HepG2 (cell line): ENCODE results near the gene TRAPPC5. TPM values are rescaled to one million over a fixed set of nuclear protein-coding genes. Genes with fewer than 3 reads are reported as not detected.

ENCODE experiments used
- ATAC-seq: fragments of 200-7000 bp; cut with Tn5 transposase; 3 replicates; pipeline ENCODE4 v1.9.1; 2020; ENCODE audit warnings: mild to moderate bottlenecking, moderate library complexity
- BruUV-seq: library from RNA; stranded (reverse); fragments of 400-500 nt; replicated peaks from 2 replicates; lab custom pipeline; 2021; lab: Mats Ljungman, UMichigan
- CTCF ChIA-PET: fragments of 300-600 bp; formaldehyde crosslinking; extraction: SDS; loops from one replicate; lab custom pipeline; 2021; ENCODE audit warnings: low total read pairs, inconsistent platforms, low intra/inter-chr PET ratio; lab: Yijun Ruan, JAX
- POLR2A ChIA-PET: fragments of 350-600 bp; sonication (Branson Sonifier 250); formaldehyde crosslinking; loops from one replicate; lab custom pipeline; 2020; ENCODE audit warnings: antibody characterized with exemption, inconsistent platforms; lab: Yijun Ruan, JAX
- DNase-seq: peaks from one replicate; pipeline ENCODE4 v3.0.0-alpha.2; 2015; ENCODE audit warnings: low spot score
- FAIRE-seq: peaks from 3 replicates; lab custom pipeline; 2011; peaks lifted over from hg19 to GRCh38; lab: Jason Lieb, UNC
- H2AFZ ChIP-seq: one replicate; pipeline ENCODE4 v1.6.1; 2011; ENCODE audit warnings: low read length, inconsistent platforms
- H3K27ac ChIP-seq: fragments of 300-600 bp; 3 replicates; pipeline ENCODE4 v1.8.0; 2011; ENCODE audit warnings: mixed run types, mild to moderate bottlenecking, mixed read lengths, low read length, inconsistent platforms; ENCODE audit not compliant: insufficient read depth; ENCODE audit errors: extremely low read length
- H3K27me3 ChIP-seq, 2 experiments: fragments of 200-600 bp in 1 of 2; 2 replicates in 1 of 2; 3 replicates in 1 of 2; pipeline versions ENCODE4 v1.6.0 to v1.8.0; 2011; ENCODE audit warnings: low read length in 2 of 2, mild to moderate bottlenecking in 2 of 2, moderate library complexity in 2 of 2, inconsistent platforms in 1 of 2; ENCODE audit not compliant: insufficient read depth in 2 of 2, control insufficient read depth in 1 of 2
- H3K36me3 ChIP-seq, 2 experiments: fragments of 200-600 bp in 1 of 2; replicated peaks in 1 of 2; 2 replicates in 1 of 2; 3 replicates in 1 of 2; pipeline versions ENCODE4 v1.5.1 to v1.8.0; 2011; ENCODE audit warnings: low read length in 2 of 2, inconsistent platforms in 1 of 2; ENCODE audit not compliant: insufficient read depth in 2 of 2, control insufficient read depth in 1 of 2
- H3K4me1 ChIP-seq: 2 replicates; pipeline ENCODE4 v1.5.1; 2012; ENCODE audit warnings: low read length, inconsistent platforms; ENCODE audit not compliant: insufficient read depth
- H3K4me2 ChIP-seq: 2 replicates; pipeline ENCODE4 v1.6.0; 2011; ENCODE audit warnings: low read depth, low read length, inconsistent platforms
- H3K4me3 ChIP-seq, 3 experiments: fragments of 200-600 bp in 1 of 3; sonication (generic), shearing (Covaris generic) in 1 of 3; replicated peaks in 1 of 3; 2 replicates each; pipeline ENCODE4 v1.5.1; 2011 to 2016; ENCODE audit warnings: low read length in 3 of 3, inconsistent platforms in 2 of 3, low read depth in 2 of 3, mild to moderate bottlenecking in 2 of 3, control low read depth in 1 of 3, mixed read lengths in 1 of 3; ENCODE audit not compliant: insufficient read depth in 1 of 3
- H3K79me2 ChIP-seq: one replicate; pipeline ENCODE4 v1.6.1; 2011; ENCODE audit warnings: low read length, inconsistent platforms; ENCODE audit not compliant: insufficient read depth
- H3K9ac ChIP-seq: 2 replicates; pipeline ENCODE4 v1.6.0; 2011; ENCODE audit warnings: mild to moderate bottlenecking, low read depth, low read length, inconsistent platforms; ENCODE audit not compliant: insufficient read depth
- H3K9me3 ChIP-seq: 2 replicates; pipeline ENCODE4 v1.5.1; 2012; ENCODE audit warnings: mild to moderate bottlenecking, low read length
- H4K20me1 ChIP-seq: 2 replicates; pipeline ENCODE4 v1.6.0; 2011; ENCODE audit warnings: inconsistent platforms, mild to moderate bottlenecking, low read length, moderate library complexity; ENCODE audit not compliant: insufficient read depth
- ATF7-NPFF ChIP-seq: sonication (generic); formaldehyde crosslinking; IDR thresholded peaks from 2 replicates; pipeline ENCODE4 v1.8.1; 2023; ENCODE audit warnings: mild to moderate bottlenecking, low read depth, missing genetic modification reagents, moderate library complexity
- CBX5 ChIP-seq: sonication (generic); formaldehyde crosslinking; IDR thresholded peaks from 2 replicates; pipeline ENCODE4 v1.4.0; 2020; ENCODE audit warnings: missing genetic modification reagents, borderline replicate concordance
- KLF11 ChIP-seq: IDR thresholded peaks from 2 replicates; pipeline ENCODE4 v1.6.1; 2016; ENCODE audit warnings: missing compliant biosample characterization
- MIXL1 ChIP-seq: IDR thresholded peaks from 2 replicates; pipeline ENCODE4 v1.6.1; 2016
- SP2 ChIP-seq: sonication (generic); formaldehyde crosslinking; IDR thresholded peaks from 2 replicates; pipeline ENCODE4 v1.5.1; 2020; ENCODE audit warnings: mild to moderate bottlenecking, missing genetic modification reagents
- ZNF44 ChIP-seq: sonication (generic); formaldehyde crosslinking; IDR thresholded peaks from 2 replicates; pipeline ENCODE4 v1.5.1; 2020; ENCODE audit warnings: mild to moderate bottlenecking, missing genetic modification reagents
- ZNF484 ChIP-seq: sonication (generic); formaldehyde crosslinking; IDR thresholded peaks from 2 replicates; pipeline ENCODE4 v1.5.1; 2020; ENCODE audit warnings: mild to moderate bottlenecking, low read depth, missing genetic modification reagents, borderline replicate concordance
- ZNF547 ChIP-seq: sonication (generic); formaldehyde crosslinking; IDR thresholded peaks from 2 replicates; pipeline ENCODE4 v1.5.1; 2020; ENCODE audit warnings: mild to moderate bottlenecking, missing genetic modification reagents
- ZNF563 ChIP-seq: sonication (generic); formaldehyde crosslinking; IDR thresholded peaks from 2 replicates; pipeline ENCODE4 v1.8.0; 2022; ENCODE audit warnings: mild to moderate bottlenecking, moderate library complexity, missing genetic modification reagents
- ZNF598 ChIP-seq: sonication (generic); formaldehyde crosslinking; IDR thresholded peaks from 2 replicates; pipeline ENCODE4 v1.5.1; 2020; ENCODE audit warnings: mild to moderate bottlenecking, missing genetic modification reagents, borderline replicate concordance
- ZNF616 ChIP-seq: sonication (generic); formaldehyde crosslinking; IDR thresholded peaks from 2 replicates; pipeline ENCODE4 v1.5.0; 2020; ENCODE audit warnings: low read depth, mild to moderate bottlenecking, missing genetic modification reagents
- ZNF761 ChIP-seq: sonication (generic); formaldehyde crosslinking; conservative IDR thresholded peaks from 2 replicates; pipeline ENCODE4 v1.4.0; 2020; ENCODE audit warnings: mild to moderate bottlenecking, missing genetic modification reagents
- WGBS: methylation state at CpG from one replicate; pipeline ENCODE4 v1.1.6; 2017; ENCODE audit warnings: low lambda C conversion rate; 5-methylcytosine and 5-hydroxymethylcytosine counted together
- in situ Hi-C: cut with HindIII; loops from 2 replicates; pipeline ENCODE4 v1.10.0; 2017; ENCODE audit warnings: low pct_unique_long_range_greater_than_20kb; ENCODE audit not compliant: extremely low pct_ligation_motif_present
- intact Hi-C: fragments of 100-400 bp; cut with micrococcal nuclease; formaldehyde crosslinking; loops from one replicate; pipeline ENCODE4 v1.10.0; 2022; ENCODE audit not compliant: unreplicated experiment
- polyA plus RNA-seq, 8 experiments: library from polyadenylated mRNA; depleted of rRNA in 3 of 8; stranded (reverse) in 7 of 8; unstranded in 1 of 8; fragments of >200 nt; fragmentation: Illumina TruSeq in 4 of 8; extraction: Trizol in 4 of 8; gene quantifications; 2 replicates each; pipeline versions ENCODE4 v1.2.1 to v1.2.3, GENCODE V29; 2011 to 2016; ENCODE audit warnings: low read depth in 4 of 8, missing spikeins in 1 of 8, mixed read lengths in 1 of 8; ENCODE audit not compliant: insufficient read depth in 1 of 8
- total RNA-seq, 5 experiments: library from RNA; depleted of rRNA; stranded (reverse); fragments of >200 nt; fragmentation: Illumina TruSeq; extraction: Trizol; gene quantifications; 2 replicates each; pipeline ENCODE4 v1.2.3, GENCODE V29; 2016; ENCODE audit warnings: low read depth in 1 of 5
- TF ChIP-seq, protein P1 (sequence below): sonication (generic); formaldehyde crosslinking; conservative IDR thresholded peaks from 2 replicates; pipeline ENCODE4 v1.8.1; 2023; ENCODE audit warnings: missing genetic modification reagents
- TF ChIP-seq, protein P2 (sequence below): sonication (generic); formaldehyde crosslinking; IDR thresholded peaks from 2 replicates; pipeline ENCODE4 v1.5.0; 2020; ENCODE audit warnings: mild to moderate bottlenecking, missing genetic modification reagents, moderate library complexity
- TF ChIP-seq, protein P3 (sequence below): sonication (generic); formaldehyde crosslinking; IDR thresholded peaks from 2 replicates; pipeline ENCODE4 v1.4.0; 2020; ENCODE audit warnings: missing genetic modification reagents, borderline replicate concordance

TRAPPC5 gene
- total and polyA plus RNA-seq, 2 of the 13 experiments (the other 11 are each of a cell fraction or from before 2014, with no cell fraction given), result 38.5 to 78.7 TPM

DNA sequence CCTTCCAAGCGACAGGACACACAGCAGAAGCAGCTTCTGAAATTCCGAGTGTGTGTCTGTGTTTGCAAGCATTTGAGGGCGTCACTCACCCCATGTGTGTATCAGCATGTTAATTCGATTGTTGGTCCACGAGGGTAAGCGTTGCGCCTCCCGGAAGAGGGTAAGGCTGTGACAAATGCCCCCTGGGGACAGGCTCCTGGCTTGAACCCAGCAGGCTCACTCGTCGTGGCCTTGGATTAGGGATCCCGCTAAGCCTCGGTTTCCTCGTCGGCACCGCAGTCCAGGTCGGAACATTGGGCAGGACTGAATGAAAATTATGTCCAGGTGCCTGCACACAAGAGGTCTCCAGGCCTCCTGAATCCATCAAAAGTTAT, 44.3 kb upstream of the TRAPPC5 start:
- Histone ChIP-seq H2AFZ (no peak overlapping the region), H3K36me3 (peaks cover 0 to 1% of the 10 kb centered on the region in 2 experiments; a peak in 2 of 5 replicates), H3K9ac (no peak overlapping the region), H3K9me3 (no peaks in the 10 kb centered on the region), H3K4me2 (peak overlapping the region; percentile 60), H3K27me3 (no peaks in the 10 kb centered on the region; a peak in 1 of 5 replicates), H4K20me1 (no peaks in the 10 kb centered on the region; the same call in 1 of the 2 replicates), H3K79me2 (peaks cover 7% of the 10 kb centered on the region), H3K27ac (no peak overlapping the region), H3K4me3 (peak overlapping the region in 2 of 3 experiments; percentile 93 to 95; a peak in 3 of 6 replicates), H3K4me1 (peaks cover 23% of the 10 kb centered on the region)
- ATAC-seq (no peak), DNase-seq (no peak), FAIRE-seq (no peak)
- BruUV-seq, result TSS peak; percentile 53
- ChIA-PET CTCF (no interaction called here), POLR2A (interaction anchor here (1.0 kb wide), 1 partner anchor 41 kb away, joined by 5 read pairs; the partner anchor contains the start of gene CAMSAP3)
- intact Hi-C loops (no loop called here), in situ Hi-C loops (no loop called here)
- WGBS, result 72% methylated on average over 16 of the region's 16 CpGs
- TF ChIP-seq MIXL1 (CRISPR knock-in tag) (no peak), CBX5 (CRISPR knock-in tag) (no peak), KLF11 (no peak), ZNF44 (CRISPR knock-in tag) (0 out of 2 replicates have a peak, but pooled peaks have one; percentile 59), ZNF761 (CRISPR knock-in tag) (0 out of 2 replicates have a peak, but pooled peaks have one; percentile 2), ATF7-NPFF (peak; percentile 14; the same call in 1 of the 2 replicates), ZNF598 (CRISPR knock-in tag) (0 out of 2 replicates have a peak, but pooled peaks have one; percentile 40), ZNF563 (CRISPR knock-in tag) (0 out of 2 replicates have a peak, but pooled peaks have one; percentile 4), ZNF616 (CRISPR knock-in tag) (0 out of 2 replicates have a peak, but pooled peaks have one; percentile 5), ZNF484 (CRISPR knock-in tag) (no peak), SP2 (no peak), ZNF547 (CRISPR knock-in tag) (peak; percentile 18; the same call in 1 of the 2 replicates)
- TF ChIP-seq, protein P1, sequence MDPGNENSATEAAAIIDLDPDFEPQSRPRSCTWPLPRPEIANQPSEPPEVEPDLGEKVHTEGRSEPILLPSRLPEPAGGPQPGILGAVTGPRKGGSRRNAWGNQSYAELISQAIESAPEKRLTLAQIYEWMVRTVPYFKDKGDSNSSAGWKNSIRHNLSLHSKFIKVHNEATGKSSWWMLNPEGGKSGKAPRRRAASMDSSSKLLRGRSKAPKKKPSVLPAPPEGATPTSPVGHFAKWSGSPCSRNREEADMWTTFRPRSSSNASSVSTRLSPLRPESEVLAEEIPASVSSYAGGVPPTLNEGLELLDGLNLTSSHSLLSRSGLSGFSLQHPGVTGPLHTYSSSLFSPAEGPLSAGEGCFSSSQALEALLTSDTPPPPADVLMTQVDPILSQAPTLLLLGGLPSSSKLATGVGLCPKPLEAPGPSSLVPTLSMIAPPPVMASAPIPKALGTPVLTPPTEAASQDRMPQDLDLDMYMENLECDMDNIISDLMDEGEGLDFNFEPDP (CRISPR knock-in tag), result 0 out of 2 replicates have a peak, but pooled peaks have one; percentile 68
- TF ChIP-seq, protein P2, sequence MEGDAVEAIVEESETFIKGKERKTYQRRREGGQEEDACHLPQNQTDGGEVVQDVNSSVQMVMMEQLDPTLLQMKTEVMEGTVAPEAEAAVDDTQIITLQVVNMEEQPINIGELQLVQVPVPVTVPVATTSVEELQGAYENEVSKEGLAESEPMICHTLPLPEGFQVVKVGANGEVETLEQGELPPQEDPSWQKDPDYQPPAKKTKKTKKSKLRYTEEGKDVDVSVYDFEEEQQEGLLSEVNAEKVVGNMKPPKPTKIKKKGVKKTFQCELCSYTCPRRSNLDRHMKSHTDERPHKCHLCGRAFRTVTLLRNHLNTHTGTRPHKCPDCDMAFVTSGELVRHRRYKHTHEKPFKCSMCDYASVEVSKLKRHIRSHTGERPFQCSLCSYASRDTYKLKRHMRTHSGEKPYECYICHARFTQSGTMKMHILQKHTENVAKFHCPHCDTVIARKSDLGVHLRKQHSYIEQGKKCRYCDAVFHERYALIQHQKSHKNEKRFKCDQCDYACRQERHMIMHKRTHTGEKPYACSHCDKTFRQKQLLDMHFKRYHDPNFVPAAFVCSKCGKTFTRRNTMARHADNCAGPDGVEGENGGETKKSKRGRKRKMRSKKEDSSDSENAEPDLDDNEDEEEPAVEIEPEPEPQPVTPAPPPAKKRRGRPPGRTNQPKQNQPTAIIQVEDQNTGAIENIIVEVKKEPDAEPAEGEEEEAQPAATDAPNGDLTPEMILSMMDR (CRISPR knock-in tag), result no peak
- TF ChIP-seq, protein P3, sequence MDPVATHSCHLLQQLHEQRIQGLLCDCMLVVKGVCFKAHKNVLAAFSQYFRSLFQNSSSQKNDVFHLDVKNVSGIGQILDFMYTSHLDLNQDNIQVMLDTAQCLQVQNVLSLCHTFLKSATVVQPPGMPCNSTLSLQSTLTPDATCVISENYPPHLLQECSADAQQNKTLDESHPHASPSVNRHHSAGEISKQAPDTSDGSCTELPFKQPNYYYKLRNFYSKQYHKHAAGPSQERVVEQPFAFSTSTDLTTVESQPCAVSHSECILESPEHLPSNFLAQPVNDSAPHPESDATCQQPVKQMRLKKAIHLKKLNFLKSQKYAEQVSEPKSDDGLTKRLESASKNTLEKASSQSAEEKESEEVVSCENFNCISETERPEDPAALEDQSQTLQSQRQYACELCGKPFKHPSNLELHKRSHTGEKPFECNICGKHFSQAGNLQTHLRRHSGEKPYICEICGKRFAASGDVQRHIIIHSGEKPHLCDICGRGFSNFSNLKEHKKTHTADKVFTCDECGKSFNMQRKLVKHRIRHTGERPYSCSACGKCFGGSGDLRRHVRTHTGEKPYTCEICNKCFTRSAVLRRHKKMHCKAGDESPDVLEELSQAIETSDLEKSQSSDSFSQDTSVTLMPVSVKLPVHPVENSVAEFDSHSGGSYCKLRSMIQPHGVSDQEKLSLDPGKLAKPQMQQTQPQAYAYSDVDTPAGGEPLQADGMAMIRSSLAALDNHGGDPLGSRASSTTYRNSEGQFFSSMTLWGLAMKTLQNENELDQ, result no peak
